ENCODE measurements around the gene ZNF320. TPM values are rescaled to one million over a fixed set of nuclear protein-coding genes. Genes with fewer than 3 reads are reported as not detected.

Gene ZNF320
- total RNA-seq, 1 donor from 2014 or later, result 31.6 TPM

GRCh38 chr19:52938761-52939160 lies 41.3 kb upstream of the ZNF320 start:
- Mint-ChIP-seq H3K4me3 (ENCODE audit: unreplicated experiment) (no peak overlapping the region), H3K27me3 (ENCODE audit: low read depth, unreplicated experiment) (no peaks in the 10 kb centered on the region), H3K4me1 (ENCODE audit: low read depth, unreplicated experiment) (peaks cover 30% of the 10 kb centered on the region), H3K36me3 (ENCODE audit: low read depth, unreplicated experiment) (peaks cover 16% of the 10 kb centered on the region), H3K27ac (ENCODE audit: unreplicated experiment) (no peak overlapping the region), H3K9me3 (ENCODE audit: unreplicated experiment) (peaks cover 6% of the 10 kb centered on the region)
- Histone ChIP-seq H3K9ac (ENCODE audit: low read length) (no peak overlapping the region), H2AFZ (ENCODE audit: low read depth, low read length) (no peak overlapping the region), H4K20me1 (ENCODE audit: insufficient read depth, low read length) (no peaks in the 10 kb centered on the region), H3K36me3 (ENCODE audit: insufficient read depth, low read length) (no peaks in the 10 kb centered on the region), H3K4me3 (ENCODE audit: insufficient read depth, low read depth, low read length) (no peak overlapping the region), H3K27me3 (ENCODE audit: insufficient read depth, low read length) (no peaks in the 10 kb centered on the region), H3K4me2 (ENCODE audit: low read length) (no peak overlapping the region), H3K9me3 (ENCODE audit: insufficient read depth, low read depth, low read length) (no peaks in the 10 kb centered on the region), H3K79me2 (ENCODE audit: insufficient read depth, low read length) (peaks cover 7% of the 10 kb centered on the region), H3K27ac (ENCODE audit: low read depth, low read length) (no peak overlapping the region), H3K4me1 (ENCODE audit: insufficient read depth, low read length) (no peaks in the 10 kb centered on the region)
- no peak for TF ChIP-seq EZH2 (IDR thresholded peaks at IDR 0.05; ENCODE audit: insufficient read depth, low read length)
- TF ChIP-seq CTCF (IDR thresholded peaks at IDR 0.05; ENCODE audit: insufficient read depth, low read depth, low read length), result no peak
- FAIRE-seq (no peak), DNase-seq (ENCODE audit: low read depth) (no peak)

GRCh38 chr19:52936954-52937325 lies 39.5 kb upstream of the ZNF320 start:
- Histone ChIP-seq H3K27ac (ENCODE audit: low read depth, low read length) (no peak overlapping the region), H3K4me3 (ENCODE audit: insufficient read depth, low read depth, low read length) (no peak overlapping the region), H3K79me2 (ENCODE audit: insufficient read depth, low read length) (peaks cover 7% of the 10 kb centered on the region), H3K9me3 (ENCODE audit: insufficient read depth, low read depth, low read length) (peaks cover 3% of the 10 kb centered on the region), H3K4me2 (ENCODE audit: low read length) (no peak overlapping the region), H4K20me1 (ENCODE audit: insufficient read depth, low read length) (no peaks in the 10 kb centered on the region), H3K4me1 (ENCODE audit: insufficient read depth, low read length) (no peaks in the 10 kb centered on the region), H2AFZ (ENCODE audit: low read depth, low read length) (no peak overlapping the region), H3K36me3 (ENCODE audit: insufficient read depth, low read length) (no peaks in the 10 kb centered on the region), H3K27me3 (ENCODE audit: insufficient read depth, low read length) (no peaks in the 10 kb centered on the region), H3K9ac (ENCODE audit: low read length) (no peak overlapping the region)
- H3K9me3 Mint-ChIP-seq (ENCODE audit: unreplicated experiment), result peaks cover 9% of the 10 kb centered on the region
- TF ChIP-seq CTCF (IDR thresholded peaks at IDR 0.05; ENCODE audit: insufficient read depth, low read depth, low read length), result no peak
- DNase-seq (ENCODE audit: low read depth) (no peak), FAIRE-seq (no peak)
- peaks cover 26% of the 10 kb centered on the region for H3K4me1 Mint-ChIP-seq (ENCODE audit: low read depth, unreplicated experiment)
- peaks cover 26% of the 10 kb centered on the region for H3K36me3 Mint-ChIP-seq (ENCODE audit: low read depth, unreplicated experiment)
- no peak overlapping the region for H3K4me3 Mint-ChIP-seq (ENCODE audit: unreplicated experiment)
- H3K27me3 Mint-ChIP-seq (ENCODE audit: low read depth, unreplicated experiment), result no peaks in the 10 kb centered on the region
- H3K27ac Mint-ChIP-seq (ENCODE audit: unreplicated experiment), result no peak overlapping the region

- DNase-seq (ENCODE audit: low read depth) (no peak), FAIRE-seq (no peak)
- H3K4me1 ChIP-seq (ENCODE audit: insufficient read depth, low read length), result no peaks in the 10 kb centered on the region
- H3K4me2 ChIP-seq (ENCODE audit: low read length), result no peak overlapping the region
- Mint-ChIP-seq H3K27me3 (ENCODE audit: low read depth, unreplicated experiment) (no peaks in the 10 kb centered on the region), H3K27ac (ENCODE audit: unreplicated experiment) (peak overlapping the region; percentile 50), H3K36me3 (ENCODE audit: low read depth, unreplicated experiment) (peaks cover 27% of the 10 kb centered on the region), H3K9me3 (ENCODE audit: unreplicated experiment) (peaks cover 9% of the 10 kb centered on the region), H3K4me3 (ENCODE audit: unreplicated experiment) (peak overlapping the region; percentile 63), H3K4me1 (ENCODE audit: low read depth, unreplicated experiment) (peaks cover 22% of the 10 kb centered on the region)
- no peak overlapping the region for H3K4me3 ChIP-seq (ENCODE audit: insufficient read depth, low read depth, low read length)
- peaks cover 7% of the 10 kb centered on the region for H3K79me2 ChIP-seq (ENCODE audit: insufficient read depth, low read length)
- TF ChIP-seq CTCF (IDR thresholded peaks at IDR 0.05; ENCODE audit: insufficient read depth, low read depth, low read length) (no peak), EZH2 (IDR thresholded peaks at IDR 0.05; ENCODE audit: insufficient read depth, low read length) (no peak)
- no peaks in the 10 kb centered on the region for H4K20me1 ChIP-seq (ENCODE audit: insufficient read depth, low read length)
- no peak overlapping the region for H2AFZ ChIP-seq (ENCODE audit: low read depth, low read length)
- no peaks in the 10 kb centered on the region for H3K27me3 ChIP-seq (ENCODE audit: insufficient read depth, low read length)
- H3K9me3 ChIP-seq (ENCODE audit: insufficient read depth, low read depth, low read length), result peaks cover 3% of the 10 kb centered on the region
- no peak overlapping the region for H3K27ac ChIP-seq (ENCODE audit: low read depth, low read length)
- H3K9ac ChIP-seq (ENCODE audit: low read length), result no peak overlapping the region
- no peaks in the 10 kb centered on the region for H3K36me3 ChIP-seq (ENCODE audit: insufficient read depth, low read length)
These were observed 38.9 kb upstream of the ZNF320 start for GRCh38 chr19:52936151-52936953.
